Cardiac fibroblast (primary cell): ENCODE results near the gene SMCO1.
"Not testable (repeated sequence)": the region's sequence is repeated elsewhere in the genome, so short reads cannot be mapped to it uniquely, and the experiment has no call there.

Source experiments
- DNase-seq, 2 donors: peaks; one replicate each; pipeline versions ENCODE4 v3.0.0 to v3.0.0-alpha.2; 2010; ENCODE audit warnings: low read depth in 2 of 2
- H3K4me3 ChIP-seq, 2 donors: replicated peaks in 1 of 2; 1 replicate in 1 of 2; 2 replicates in 1 of 2; pipeline ENCODE4 v1.5.1; 2011; ENCODE audit warnings: low read depth in 2 of 2, low read length in 2 of 2, mild to moderate bottlenecking in 2 of 2, moderate library complexity in 1 of 2
- TF ChIP-seq, protein P1 (sequence below): IDR thresholded peaks from one replicate; pipeline ENCODE4 v1.5.1; 2011; ENCODE audit warnings: low read depth, mild to moderate bottlenecking, low read length, inconsistent platforms

SMCO1 gene

GRCh38 chr3:196463804-196464203 is 51.3 kb downstream of the SMCO1 start:
- DNase-seq = no peak
- no peak overlapping the region for H3K4me3 ChIP-seq
- TF ChIP-seq, protein P1, sequence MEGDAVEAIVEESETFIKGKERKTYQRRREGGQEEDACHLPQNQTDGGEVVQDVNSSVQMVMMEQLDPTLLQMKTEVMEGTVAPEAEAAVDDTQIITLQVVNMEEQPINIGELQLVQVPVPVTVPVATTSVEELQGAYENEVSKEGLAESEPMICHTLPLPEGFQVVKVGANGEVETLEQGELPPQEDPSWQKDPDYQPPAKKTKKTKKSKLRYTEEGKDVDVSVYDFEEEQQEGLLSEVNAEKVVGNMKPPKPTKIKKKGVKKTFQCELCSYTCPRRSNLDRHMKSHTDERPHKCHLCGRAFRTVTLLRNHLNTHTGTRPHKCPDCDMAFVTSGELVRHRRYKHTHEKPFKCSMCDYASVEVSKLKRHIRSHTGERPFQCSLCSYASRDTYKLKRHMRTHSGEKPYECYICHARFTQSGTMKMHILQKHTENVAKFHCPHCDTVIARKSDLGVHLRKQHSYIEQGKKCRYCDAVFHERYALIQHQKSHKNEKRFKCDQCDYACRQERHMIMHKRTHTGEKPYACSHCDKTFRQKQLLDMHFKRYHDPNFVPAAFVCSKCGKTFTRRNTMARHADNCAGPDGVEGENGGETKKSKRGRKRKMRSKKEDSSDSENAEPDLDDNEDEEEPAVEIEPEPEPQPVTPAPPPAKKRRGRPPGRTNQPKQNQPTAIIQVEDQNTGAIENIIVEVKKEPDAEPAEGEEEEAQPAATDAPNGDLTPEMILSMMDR = no peak

GRCh38 chr3:196463478-196463756 is 51.7 kb downstream of the SMCO1 start:
- no peak overlapping the region for H3K4me3 ChIP-seq
- no peak for DNase-seq
- TF ChIP-seq, protein P1 = no peak

DNA sequence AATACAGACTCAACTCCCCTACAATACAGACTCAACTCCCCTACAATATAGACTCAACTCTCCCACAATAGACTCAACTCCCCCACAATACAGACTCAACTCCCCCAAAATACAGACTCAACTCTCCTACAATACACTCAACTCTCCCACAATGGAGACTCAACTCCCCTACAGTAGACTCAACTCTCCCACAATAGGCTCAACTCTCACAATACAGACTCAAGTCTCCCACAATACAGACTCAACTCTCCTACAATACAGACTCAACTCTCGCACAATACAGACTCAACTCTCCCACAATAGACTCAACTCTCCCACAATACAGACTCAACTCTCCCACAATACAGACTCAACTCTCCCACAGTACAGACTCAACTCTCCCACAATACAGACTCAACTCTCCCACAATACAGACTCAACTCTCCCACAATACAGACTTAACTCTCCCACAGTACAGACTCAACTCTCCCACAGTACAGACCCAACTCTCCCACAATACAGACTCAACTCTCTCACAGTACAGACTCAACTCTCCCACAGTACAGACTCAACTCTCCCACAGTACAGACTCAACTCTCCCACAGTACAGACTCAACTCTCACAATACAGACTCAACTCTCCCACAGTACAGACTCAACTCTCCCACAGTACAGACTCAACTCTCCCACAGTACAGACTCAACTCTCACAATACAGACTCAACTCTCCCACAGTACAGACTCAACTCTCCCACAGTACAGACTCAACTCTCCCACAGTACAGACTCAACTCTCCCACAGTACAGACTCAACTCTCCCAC is 52.3 kb downstream of the SMCO1 start:
- H3K4me3 ChIP-seq, DNase-seq: not testable (repeated sequence)

GRCh38 chr3:196458063-196458462 is 57.1 kb downstream of the SMCO1 start:
- no peak overlapping the region for H3K4me3 ChIP-seq
- TF ChIP-seq, protein P1 = no peak
- DNase-seq = no peak

DNA sequence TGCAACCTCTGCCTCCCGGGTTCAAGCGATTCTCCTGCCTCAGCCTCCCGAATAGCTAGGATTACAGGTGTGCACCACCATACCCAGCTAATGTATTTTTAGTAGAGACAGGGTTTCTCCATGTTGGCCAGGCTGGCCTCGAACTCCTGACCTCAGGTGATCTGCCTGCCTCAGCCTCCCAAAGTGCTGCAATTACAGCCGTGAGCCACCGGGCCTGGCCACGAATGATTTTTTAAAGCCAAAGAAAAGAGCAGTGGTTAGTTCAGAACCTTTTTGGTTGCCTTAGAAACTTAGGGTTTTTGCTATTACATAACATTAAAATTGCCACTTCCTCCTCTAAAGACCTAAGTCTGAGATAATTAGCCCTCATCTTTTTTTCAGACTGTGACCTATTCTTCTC is 57.7 kb downstream of the SMCO1 start:
- not testable (repeated sequence) for H3K4me3 ChIP-seq, DNase-seq
